Fibroblast of mammary gland (primary cell): ENCODE results near the gene IGSF23.
A peak's percentile ranks its signal among the peaks of the same experiment; 100 is the strongest.
"Not testable (repeated sequence)": the region's sequence is repeated elsewhere in the genome, so short reads cannot be mapped to it uniquely, and the experiment has no call there.

Experiments used
- DNase-seq: peaks from one replicate; pipeline ENCODE4 v3.0.0-alpha.2; 2010; ENCODE audit warnings: low read depth
- H3K4me3 ChIP-seq: 2 replicates; pipeline ENCODE4 v1.5.1; 2011; ENCODE audit warnings: low read depth, mild to moderate bottlenecking, low read length, moderate library complexity; ENCODE audit not compliant: control insufficient read depth
- TF ChIP-seq, protein P1 (sequence below): conservative IDR thresholded peaks from 2 replicates; pipeline ENCODE4 v1.5.1; 2011; ENCODE audit warnings: low read depth, low read length, inconsistent platforms; ENCODE audit not compliant: control insufficient read depth, insufficient read depth

The IGSF23 gene

DNA sequence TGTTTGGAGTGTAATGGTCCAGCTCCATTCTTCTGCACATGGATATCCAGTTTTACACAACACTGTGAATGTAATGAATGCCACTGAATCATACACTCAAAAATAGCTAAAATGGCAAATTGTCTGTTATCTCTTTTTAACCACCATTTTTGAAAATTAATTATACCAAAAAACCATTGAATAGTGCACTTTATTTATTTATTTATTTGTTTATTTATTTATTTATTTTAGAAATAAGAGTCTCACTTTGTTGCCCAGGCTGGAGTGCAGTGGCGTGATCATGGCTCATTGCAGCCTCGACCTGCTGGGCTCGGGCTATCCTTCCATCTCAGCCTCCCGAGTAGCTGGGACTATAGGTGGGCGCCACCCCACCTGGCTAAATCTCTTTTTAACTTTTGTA, 50.6 kb downstream of the IGSF23 start:
- TF ChIP-seq, protein P1, sequence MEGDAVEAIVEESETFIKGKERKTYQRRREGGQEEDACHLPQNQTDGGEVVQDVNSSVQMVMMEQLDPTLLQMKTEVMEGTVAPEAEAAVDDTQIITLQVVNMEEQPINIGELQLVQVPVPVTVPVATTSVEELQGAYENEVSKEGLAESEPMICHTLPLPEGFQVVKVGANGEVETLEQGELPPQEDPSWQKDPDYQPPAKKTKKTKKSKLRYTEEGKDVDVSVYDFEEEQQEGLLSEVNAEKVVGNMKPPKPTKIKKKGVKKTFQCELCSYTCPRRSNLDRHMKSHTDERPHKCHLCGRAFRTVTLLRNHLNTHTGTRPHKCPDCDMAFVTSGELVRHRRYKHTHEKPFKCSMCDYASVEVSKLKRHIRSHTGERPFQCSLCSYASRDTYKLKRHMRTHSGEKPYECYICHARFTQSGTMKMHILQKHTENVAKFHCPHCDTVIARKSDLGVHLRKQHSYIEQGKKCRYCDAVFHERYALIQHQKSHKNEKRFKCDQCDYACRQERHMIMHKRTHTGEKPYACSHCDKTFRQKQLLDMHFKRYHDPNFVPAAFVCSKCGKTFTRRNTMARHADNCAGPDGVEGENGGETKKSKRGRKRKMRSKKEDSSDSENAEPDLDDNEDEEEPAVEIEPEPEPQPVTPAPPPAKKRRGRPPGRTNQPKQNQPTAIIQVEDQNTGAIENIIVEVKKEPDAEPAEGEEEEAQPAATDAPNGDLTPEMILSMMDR: no peak
- no peak overlapping the region for H3K4me3 ChIP-seq
- no peak for DNase-seq

DNA sequence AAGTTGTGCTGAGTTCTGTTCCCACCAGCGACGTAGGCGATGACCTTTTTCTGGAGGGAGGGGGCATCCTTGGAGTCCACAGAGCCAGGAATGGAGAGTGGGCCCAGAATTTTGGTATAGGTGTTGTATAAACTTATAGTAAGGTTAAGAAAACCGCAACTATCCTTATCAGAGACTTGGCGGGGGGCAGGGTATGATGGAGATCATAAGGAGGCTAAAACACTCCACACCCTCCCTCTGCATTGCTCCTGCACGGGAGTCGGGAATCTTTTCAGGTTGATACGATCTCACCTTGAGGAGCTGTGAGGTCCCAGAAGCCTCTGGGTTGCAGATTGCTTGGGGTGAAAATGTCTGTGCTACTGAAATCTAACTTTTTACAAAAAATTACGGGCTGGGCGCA, 51.6 kb downstream of the IGSF23 start:
- H3K4me3 ChIP-seq: no peak overlapping the region
- no peak for DNase-seq
- TF ChIP-seq, protein P1: no peak

DNA sequence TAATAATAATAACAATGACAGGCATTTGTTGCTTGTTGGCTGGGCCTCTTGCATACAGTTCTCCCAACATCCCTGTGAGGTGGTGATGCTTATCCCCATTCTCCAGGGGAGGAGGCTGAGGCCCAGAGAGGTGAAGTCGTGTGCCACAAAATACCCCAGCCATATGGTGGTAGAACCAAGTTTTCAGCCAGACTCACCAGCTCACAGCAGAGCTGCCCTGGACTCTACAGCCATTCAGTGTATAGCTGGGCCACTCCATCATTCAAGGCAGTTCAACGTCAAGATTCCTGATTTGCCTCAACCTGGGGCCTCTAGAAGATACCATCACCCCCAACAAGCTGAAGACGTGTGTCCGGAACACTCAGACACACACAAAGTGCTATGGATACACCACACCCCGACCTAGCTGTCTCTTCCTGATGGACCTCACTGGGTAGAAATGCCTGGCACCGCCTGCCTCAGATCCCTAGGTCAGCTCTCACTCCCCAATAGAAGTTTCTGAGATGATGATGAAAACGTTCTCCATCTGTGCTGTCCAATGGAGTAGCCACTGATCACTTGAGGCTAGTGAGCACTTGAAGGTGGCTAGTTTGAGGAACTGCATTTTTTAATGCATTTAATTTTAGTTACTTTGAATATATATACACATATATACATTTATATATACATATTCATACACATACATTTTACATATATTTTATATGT, 53.6 kb downstream of the IGSF23 start:
- DNase-seq: no peak
- H3K4me3 ChIP-seq: no peak overlapping the region
- TF ChIP-seq, protein P1: no peak

DNA sequence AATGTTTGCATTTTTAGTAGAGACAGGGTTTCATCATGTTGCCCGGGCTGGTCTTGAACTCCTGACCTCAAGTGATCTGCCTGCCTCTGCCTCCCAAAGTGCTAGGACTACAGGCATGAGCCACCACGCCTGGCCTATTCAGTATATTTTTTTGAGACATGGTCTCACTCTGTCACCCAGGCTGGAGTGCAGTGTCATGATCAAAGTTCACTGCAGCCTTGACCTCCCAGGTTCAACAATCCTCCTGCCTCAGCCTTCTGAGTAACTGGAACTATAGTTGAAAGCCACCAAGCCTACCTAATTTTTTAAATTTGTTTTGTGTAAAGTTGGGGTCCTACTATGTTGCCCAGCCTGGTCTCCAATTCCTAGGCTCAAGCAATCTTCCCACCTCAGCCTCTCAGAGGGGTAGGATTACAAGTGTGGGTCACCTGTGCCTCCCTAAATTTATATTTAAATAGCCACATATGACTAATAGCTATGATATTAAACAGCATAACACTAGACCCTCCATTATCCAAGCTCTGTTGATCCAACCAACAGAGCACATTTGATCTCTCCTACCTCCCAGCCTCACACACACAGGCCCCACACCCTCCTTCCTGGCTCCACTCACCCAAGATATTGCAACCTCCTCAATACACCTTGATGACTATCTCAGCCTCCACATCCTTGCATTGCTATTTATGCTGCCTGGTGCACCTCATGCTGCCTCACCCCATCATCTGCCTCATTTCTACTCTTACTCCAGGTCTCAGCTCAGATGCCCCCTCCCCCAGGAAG, 55.8 kb downstream of the IGSF23 start:
- no peak for DNase-seq
- TF ChIP-seq, protein P1: no peak
- no peak overlapping the region for H3K4me3 ChIP-seq

DNA sequence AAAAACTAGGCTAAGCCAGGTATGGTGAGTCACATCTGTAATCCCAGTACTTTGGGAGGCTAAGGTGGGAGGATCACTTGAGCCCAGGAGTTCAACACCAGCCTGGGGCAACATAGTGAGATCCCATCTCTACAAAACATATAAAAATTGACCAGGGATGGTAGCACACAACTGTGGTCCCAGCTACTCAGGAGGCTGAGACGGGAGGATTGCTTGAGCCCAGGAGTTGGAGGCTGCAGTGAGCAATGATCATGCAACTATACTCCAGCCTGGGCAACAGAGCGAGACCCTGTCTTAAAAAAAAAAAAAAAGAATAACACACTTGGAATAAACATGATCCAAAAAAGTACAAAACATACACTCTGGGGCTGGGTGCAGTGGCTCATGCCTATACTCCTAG, 56.7 kb downstream of the IGSF23 start:
- H3K4me3 ChIP-seq, DNase-seq: not testable (repeated sequence)

DNA sequence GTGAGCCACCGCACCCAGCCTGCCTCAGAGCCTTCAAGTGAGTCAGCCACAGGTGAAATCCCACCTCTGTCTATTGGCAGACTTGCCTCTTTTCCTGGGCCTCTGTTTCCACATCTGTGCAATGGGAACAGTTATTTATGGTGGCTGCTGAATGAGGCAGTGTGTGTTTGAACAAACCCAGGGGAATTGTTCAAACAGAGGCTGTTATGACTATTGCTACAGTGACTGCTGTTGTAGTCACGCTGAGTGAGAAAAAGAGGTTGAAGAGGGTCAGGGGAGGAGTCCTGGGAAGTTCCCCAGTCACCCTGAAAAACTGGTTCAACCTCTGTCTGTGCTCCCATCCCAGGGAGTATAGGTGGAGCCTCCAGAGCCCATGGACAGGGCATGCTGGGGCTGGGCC, 58.0 kb downstream of the IGSF23 start, which contains the start of gene CEACAM19:
Gene CEACAM19 (plus strand): TSS at position 83 of the 400 bp plus-strand sequence. CDS start 450 bp downstream, outside the sequence.
- peak; percentile 14 for DNase-seq
- no peak within 1 kb of the TSS for H3K4me3 ChIP-seq
- TF ChIP-seq, protein P1: no peak

DNA sequence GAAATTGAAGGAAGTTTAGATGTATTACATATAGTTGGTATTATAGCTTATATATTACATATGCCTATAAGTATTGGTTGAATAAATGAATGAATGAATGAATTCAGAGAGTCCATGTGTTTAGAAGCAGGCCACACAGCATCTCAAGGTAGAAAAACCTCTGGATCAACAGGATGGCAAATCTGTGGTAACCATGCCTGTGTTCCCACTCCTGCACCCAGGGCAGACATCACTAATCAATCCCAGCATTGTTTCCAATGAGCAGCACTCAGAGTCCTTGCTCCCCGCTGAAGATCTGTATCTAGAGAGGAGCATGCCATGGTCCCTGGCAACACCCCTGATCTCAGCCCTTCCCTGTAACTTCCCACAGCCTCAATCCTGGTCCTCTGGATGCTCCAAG, 58.9 kb downstream of the IGSF23 start:
- no peak overlapping the region for H3K4me3 ChIP-seq
- DNase-seq: no peak
- TF ChIP-seq, protein P1: no peak
